Measurements from ENCODE around the gene ATP5ME. TPM values are rescaled to one million over a fixed set of nuclear protein-coding genes. Genes with fewer than 3 reads are reported as not detected.

ATP5ME gene
- total RNA-seq, 1 experiment from 2014 or later: 357 TPM

- Histone ChIP-seq H3K36me3 (ENCODE audit: insufficient read depth, low read length) (peaks cover 7% of the 10 kb centered on the region), H3K27ac (ENCODE audit: low read length) (peak overlapping the region; percentile 97), H3K9ac (ENCODE audit: low read length) (peak overlapping the region; percentile 55), H3K4me1 (ENCODE audit: low read length) (peaks cover 52% of the 10 kb centered on the region), H3K9me2 (replicated peaks; ENCODE audit: insufficient read depth, low read length) (no peaks in the 10 kb centered on the region), H3K79me2 (ENCODE audit: low read length) (peaks cover 24% of the 10 kb centered on the region), H3K4me2 (ENCODE audit: low read depth, low read length, poor library complexity, severe bottlenecking) (peak overlapping the region; percentile 98), H4K20me1 (ENCODE audit: insufficient read depth, low read depth, low read length) (peaks cover 11% of the 10 kb centered on the region; the same call in 1 of the 2 replicates), H2AFZ (ENCODE audit: low read length) (no peak overlapping the region), H3K4me3 (ENCODE audit: low read length) (peak overlapping the region; percentile 10; the same call in 1 of the 2 replicates), H3K9me3 (ENCODE audit: low read length) (no peaks in the 10 kb centered on the region), H3K27me3 (ENCODE audit: low read length) (no peaks in the 10 kb centered on the region)
- DNase-seq: peak; percentile 91
Measured at GRCh38 chr4:677431-678293, 3.6 kb upstream of the ATP5ME start.

- Histone ChIP-seq H3K27ac (ENCODE audit: low read length) (peak overlapping the region; percentile 97), H3K4me1 (ENCODE audit: low read length) (peaks cover 53% of the 10 kb centered on the region), H3K9me2 (replicated peaks; ENCODE audit: insufficient read depth, low read length) (no peaks in the 10 kb centered on the region), H3K9me3 (ENCODE audit: low read length) (no peaks in the 10 kb centered on the region), H3K4me3 (ENCODE audit: low read length) (peak overlapping the region; percentile 96; the same call in 1 of the 2 replicates), H3K4me2 (ENCODE audit: low read depth, low read length, poor library complexity, severe bottlenecking) (peak overlapping the region; percentile 98), H3K27me3 (ENCODE audit: low read length) (no peaks in the 10 kb centered on the region), H2AFZ (ENCODE audit: low read length) (no peak overlapping the region), H3K79me2 (ENCODE audit: low read length) (peaks cover 25% of the 10 kb centered on the region), H4K20me1 (ENCODE audit: insufficient read depth, low read depth, low read length) (peaks cover 11% of the 10 kb centered on the region; the same call in 1 of the 2 replicates), H3K9ac (ENCODE audit: low read length) (peak overlapping the region; percentile 97), H3K36me3 (ENCODE audit: insufficient read depth, low read length) (peaks cover 15% of the 10 kb centered on the region)
- DNase-seq: peak; percentile 74
Measured at GRCh38 chr4:676871-677235, 2.8 kb upstream of the ATP5ME start.

- Histone ChIP-seq H3K9me2 (replicated peaks; ENCODE audit: insufficient read depth, low read length) (no peaks in the 10 kb centered on the region), H3K4me2 (ENCODE audit: low read depth, low read length, poor library complexity, severe bottlenecking) (peak overlapping the region; percentile 98), H2AFZ (ENCODE audit: low read length) (no peak overlapping the region), H3K36me3 (ENCODE audit: insufficient read depth, low read length) (peaks cover 19% of the 10 kb centered on the region), H3K4me3 (ENCODE audit: low read length) (peak overlapping the region; percentile 96; the same call in 1 of the 2 replicates), H4K20me1 (ENCODE audit: insufficient read depth, low read depth, low read length) (peaks cover 11% of the 10 kb centered on the region; the same call in 1 of the 2 replicates), H3K79me2 (ENCODE audit: low read length) (peaks cover 25% of the 10 kb centered on the region), H3K4me1 (ENCODE audit: low read length) (peaks cover 53% of the 10 kb centered on the region), H3K27ac (ENCODE audit: low read length) (peak overlapping the region; percentile 97), H3K9me3 (ENCODE audit: low read length) (no peaks in the 10 kb centered on the region), H3K27me3 (ENCODE audit: low read length) (no peaks in the 10 kb centered on the region), H3K9ac (ENCODE audit: low read length) (peak overlapping the region; percentile 97)
- peak; percentile 73 for DNase-seq
Measured at GRCh38 chr4:675980-676870, 2.1 kb upstream of the ATP5ME start.

- Histone ChIP-seq H3K36me3 (ENCODE audit: insufficient read depth, low read length) (peaks cover 19% of the 10 kb centered on the region), H3K9ac (ENCODE audit: low read length) (peak overlapping the region; percentile 97), H3K4me3 (ENCODE audit: low read length) (peak overlapping the region; percentile 96), H4K20me1 (ENCODE audit: insufficient read depth, low read depth, low read length) (peaks cover 11% of the 10 kb centered on the region; the same call in 1 of the 2 replicates), H3K27ac (ENCODE audit: low read length) (peak overlapping the region; percentile 97), H3K9me2 (replicated peaks; ENCODE audit: insufficient read depth, low read length) (no peaks in the 10 kb centered on the region), H2AFZ (ENCODE audit: low read length) (no peak overlapping the region), H3K4me1 (ENCODE audit: low read length) (peaks cover 49% of the 10 kb centered on the region), H3K27me3 (ENCODE audit: low read length) (no peaks in the 10 kb centered on the region), H3K9me3 (ENCODE audit: low read length) (no peaks in the 10 kb centered on the region), H3K4me2 (ENCODE audit: low read depth, low read length, poor library complexity, severe bottlenecking) (peak overlapping the region; percentile 98), H3K79me2 (ENCODE audit: low read length) (peaks cover 25% of the 10 kb centered on the region)
- DNase-seq: peak; percentile 65
Measured at GRCh38 chr4:675036-675882, 1.2 kb upstream of the ATP5ME start.

- Histone ChIP-seq H3K9me2 (replicated peaks; ENCODE audit: insufficient read depth, low read length) (no peaks in the 10 kb centered on the region), H3K79me2 (ENCODE audit: low read length) (peaks cover 25% of the 10 kb centered on the region), H4K20me1 (ENCODE audit: insufficient read depth, low read depth, low read length) (peaks cover 6% of the 10 kb centered on the region; the same call in 1 of the 2 replicates), H3K4me3 (ENCODE audit: low read length) (peak overlapping the region; percentile 96), H3K9me3 (ENCODE audit: low read length) (no peaks in the 10 kb centered on the region), H3K27me3 (ENCODE audit: low read length) (no peaks in the 10 kb centered on the region), H2AFZ (ENCODE audit: low read length) (no peak overlapping the region), H3K36me3 (ENCODE audit: insufficient read depth, low read length) (peaks cover 19% of the 10 kb centered on the region), H3K27ac (ENCODE audit: low read length) (peak overlapping the region; percentile 54), H3K9ac (ENCODE audit: low read length) (peak overlapping the region; percentile 97), H3K4me2 (ENCODE audit: low read depth, low read length, poor library complexity, severe bottlenecking) (peak overlapping the region; percentile 91), H3K4me1 (ENCODE audit: low read length) (peaks cover 46% of the 10 kb centered on the region)
- peak; percentile 48 for DNase-seq
Measured at GRCh38 chr4:673349-674091, 556 bp downstream of the ATP5ME start.

GRCh38 chr4:671769-672168 is 2.3 kb downstream of the ATP5ME start:
- Histone ChIP-seq H3K79me2 (ENCODE audit: low read length) (peaks cover 25% of the 10 kb centered on the region), H4K20me1 (ENCODE audit: insufficient read depth, low read depth, low read length) (peaks cover 6% of the 10 kb centered on the region; the same call in 1 of the 2 replicates), H2AFZ (ENCODE audit: low read length) (no peak overlapping the region), H3K9me2 (replicated peaks; ENCODE audit: insufficient read depth, low read length) (no peaks in the 10 kb centered on the region), H3K27ac (ENCODE audit: low read length) (no peak overlapping the region), H3K4me3 (ENCODE audit: low read length) (no peak overlapping the region), H3K36me3 (ENCODE audit: insufficient read depth, low read length) (peaks cover 19% of the 10 kb centered on the region), H3K9me3 (ENCODE audit: low read length) (no peaks in the 10 kb centered on the region), H3K9ac (ENCODE audit: low read length) (no peak overlapping the region), H3K4me2 (ENCODE audit: low read depth, low read length, poor library complexity, severe bottlenecking) (no peak overlapping the region), H3K4me1 (ENCODE audit: low read length) (peaks cover 28% of the 10 kb centered on the region), H3K27me3 (ENCODE audit: low read length) (no peaks in the 10 kb centered on the region)
- DNase-seq: no peak

Data from Karpas-422 (cell line).